GM21526 (cell line): ENCODE data around the gene CFAP251.
A peak's percentile ranks its signal among the peaks of the same experiment; 100 is the strongest.
"Not testable (repeated sequence)": the region's sequence is repeated elsewhere in the genome, so short reads cannot be mapped to it uniquely, and the experiment has no call there.

Experiments
- ATAC-seq: cut with Tn5 transposase; IDR thresholded peaks from one replicate; pipeline ENCODE4 v1.9.1; 2021; ENCODE audit warnings: moderate library complexity; ENCODE audit not compliant: unreplicated experiment, low FRiP score

Gene CFAP251

DNA sequence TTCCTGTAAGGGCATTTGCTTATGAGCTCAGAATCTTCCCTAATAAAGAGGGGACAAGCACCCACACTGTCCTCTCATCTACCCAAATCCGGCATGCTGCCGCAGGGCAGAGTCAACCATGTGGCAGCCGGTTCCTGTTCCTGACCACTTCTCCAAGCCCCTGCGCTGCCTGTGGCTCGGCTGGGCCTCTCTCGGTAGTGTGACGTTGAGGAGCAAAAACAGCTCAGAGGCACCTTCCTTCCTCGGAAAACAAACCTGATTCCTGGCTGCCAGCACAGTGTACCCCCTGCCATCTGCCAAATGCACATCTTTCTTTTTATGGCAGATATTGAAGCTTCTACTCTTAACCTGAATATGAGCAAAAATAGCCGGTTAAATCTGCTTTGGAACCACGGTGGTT is 50.5 kb downstream of the CFAP251 start:
- ATAC-seq = no peak

DNA sequence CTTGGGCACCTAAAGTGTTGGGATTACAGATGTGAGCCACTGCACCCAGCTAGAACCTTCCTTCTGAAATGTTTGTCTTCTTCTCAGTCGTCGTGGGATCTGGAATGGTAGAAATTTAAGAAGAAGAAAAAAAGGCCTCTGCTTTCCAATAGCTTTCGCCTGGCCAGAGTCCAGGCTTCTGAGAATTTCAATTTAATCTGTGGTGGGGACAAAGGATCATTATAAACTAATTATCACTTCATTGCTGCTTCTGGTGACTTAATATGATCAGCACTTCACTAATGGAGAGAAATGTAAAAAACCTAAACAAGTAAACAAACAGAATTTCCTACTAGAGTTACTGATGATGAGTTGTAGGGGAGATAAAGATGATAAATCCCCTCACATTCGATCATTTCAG is 51.3 kb downstream of the CFAP251 start:
- ATAC-seq = no peak

DNA sequence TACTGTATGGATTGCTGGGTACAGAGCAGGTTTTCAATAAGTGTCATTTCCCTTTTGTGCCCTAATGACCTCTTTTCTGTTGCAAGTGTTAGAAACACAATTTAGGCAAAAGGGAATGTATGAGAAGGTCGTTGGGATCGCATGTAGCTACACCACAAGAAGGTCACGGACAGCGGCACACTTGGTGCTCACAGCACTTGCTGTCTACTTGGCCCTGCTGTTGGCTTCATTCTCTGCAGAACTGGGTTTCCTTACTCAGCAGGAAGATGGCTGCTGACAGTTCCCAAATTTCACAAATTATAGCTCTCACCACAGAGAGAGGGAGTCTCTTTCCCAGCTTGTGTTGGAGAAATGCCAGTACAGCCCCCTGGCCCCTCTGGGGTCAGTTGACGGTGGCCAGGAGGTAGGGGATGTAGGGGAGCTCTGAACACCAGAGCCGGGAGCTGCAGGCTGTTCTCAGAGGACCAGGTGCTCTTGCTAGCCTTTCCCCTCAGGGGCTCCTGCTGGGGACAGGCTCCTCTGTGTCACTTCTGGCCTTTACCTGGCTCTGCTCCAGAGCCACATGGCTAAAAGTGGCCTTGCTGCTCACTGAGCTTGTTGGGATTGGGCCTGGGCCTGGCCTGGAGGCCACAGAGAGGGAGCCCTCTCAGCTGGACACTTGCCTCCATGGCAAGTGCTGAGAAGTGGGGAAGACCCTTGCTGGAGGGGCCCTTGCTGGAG is 52.3 kb downstream of the CFAP251 start:
- ATAC-seq = no peak

DNA sequence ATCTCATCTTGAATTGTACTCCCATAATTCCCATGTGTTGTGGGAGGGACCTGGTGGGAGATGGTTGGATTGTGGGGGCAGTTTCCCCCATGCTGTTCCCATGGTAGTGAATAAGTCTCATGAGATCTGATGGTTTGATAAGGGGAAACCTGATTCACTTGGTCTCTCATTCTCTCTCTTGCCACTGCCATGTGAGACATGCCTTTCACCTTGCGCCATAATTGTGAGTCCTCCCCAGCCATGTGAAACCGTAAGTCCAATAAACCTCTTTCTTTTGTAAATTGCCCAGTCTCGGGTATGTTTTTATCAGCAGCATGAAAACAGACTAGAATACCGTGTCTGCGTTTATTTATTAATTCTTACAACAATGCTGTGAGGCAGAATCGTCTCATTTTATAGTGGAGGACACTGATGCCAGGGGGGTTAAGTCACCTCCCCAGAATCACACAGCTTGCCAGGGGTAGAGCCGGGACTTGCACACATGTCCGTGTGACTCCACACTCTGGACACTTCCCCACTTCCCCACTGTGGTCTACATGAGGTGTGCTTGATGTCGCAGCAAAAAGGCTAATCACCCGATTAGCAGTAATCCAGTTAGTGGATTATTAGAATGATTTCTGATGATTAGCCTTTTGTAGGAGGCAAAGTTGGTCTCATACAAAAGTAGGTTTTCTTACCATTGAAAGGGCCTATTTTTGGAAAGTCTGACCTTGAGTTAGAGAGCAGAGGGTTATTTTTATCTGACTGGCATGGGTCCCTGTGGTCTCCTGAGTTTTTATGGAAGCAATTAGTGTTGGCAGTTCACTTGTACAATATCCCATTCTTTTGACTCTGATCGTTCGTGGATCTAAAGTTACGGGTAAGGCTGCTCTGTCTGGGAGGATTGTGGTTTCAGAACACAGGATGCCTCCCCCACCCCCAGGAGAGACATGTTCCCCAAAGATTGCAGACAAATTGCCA is 55.9 kb downstream of the CFAP251 start:
- ATAC-seq = no peak

DNA sequence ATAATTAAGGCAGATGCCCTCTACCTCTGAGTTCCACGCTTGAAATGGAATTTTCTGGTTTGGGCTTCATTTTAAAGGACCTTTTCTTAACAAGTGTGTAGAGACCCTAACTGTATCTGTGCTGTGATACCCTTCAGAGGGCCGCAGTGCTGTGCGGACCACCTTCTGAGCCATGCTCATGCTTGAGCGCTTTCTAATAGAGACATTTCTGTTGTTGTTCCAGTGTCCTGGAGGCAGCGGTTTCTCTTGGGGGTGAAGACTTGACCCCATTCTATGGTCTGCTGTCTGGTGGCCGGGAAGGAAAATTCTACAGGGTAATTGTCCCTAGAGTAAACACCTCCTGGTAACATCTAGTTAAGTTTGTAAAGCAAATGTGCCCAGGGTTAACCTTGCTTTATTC is 56.6 kb downstream of the CFAP251 start:
- no peak for ATAC-seq

DNA sequence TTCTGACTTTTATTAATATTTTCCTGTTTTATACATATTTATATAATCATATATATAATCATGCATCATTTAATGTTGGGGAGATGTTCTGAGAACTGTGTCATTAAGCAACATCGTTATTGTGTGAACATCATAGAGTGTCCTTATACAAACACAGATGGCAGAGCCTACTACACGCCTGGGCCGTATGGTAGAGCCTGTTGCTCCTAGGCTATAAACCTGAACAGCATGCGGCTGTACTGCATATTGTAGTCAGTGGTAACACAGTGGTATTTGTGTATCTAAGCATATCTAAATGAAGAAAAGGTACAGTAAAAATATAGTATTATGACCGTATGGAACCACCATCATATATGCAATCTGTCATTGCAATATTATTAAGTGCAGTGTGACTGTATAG is 58.6 kb downstream of the CFAP251 start:
- no peak for ATAC-seq

DNA sequence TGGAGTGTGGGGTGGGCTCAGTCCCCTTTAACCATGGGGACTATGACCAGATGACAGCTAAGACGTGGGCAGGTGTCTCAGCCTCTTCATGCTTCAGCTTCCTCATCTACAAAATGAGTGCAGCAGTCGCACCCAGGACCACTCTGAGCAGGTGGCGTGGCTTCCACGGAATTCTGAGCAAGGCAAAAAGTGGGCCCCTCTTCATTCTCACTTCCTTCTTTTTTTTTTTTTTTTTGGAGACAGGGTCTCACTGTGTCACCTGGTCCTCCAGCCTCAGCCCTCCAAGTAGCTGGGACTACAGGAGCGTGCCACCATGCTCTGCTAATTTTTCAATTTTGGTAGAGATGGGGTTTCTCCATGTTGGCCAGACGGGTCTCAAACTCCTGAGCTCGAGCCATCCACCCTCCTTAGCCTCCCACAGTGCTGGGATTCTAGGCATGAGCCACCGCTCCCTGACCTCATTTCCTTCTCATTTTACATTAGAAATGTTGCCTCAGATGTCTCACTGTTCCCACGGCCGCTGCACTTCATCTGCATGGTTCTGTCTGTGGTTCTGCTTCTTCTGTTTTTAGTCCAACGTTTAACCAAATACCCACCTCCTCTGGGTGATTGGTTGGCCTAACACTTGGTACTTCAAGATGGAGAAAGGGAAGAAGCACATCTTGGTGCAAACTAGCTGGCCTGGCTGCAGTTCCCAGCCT is 61.9 kb downstream of the CFAP251 start:
- no peak for ATAC-seq

DNA sequence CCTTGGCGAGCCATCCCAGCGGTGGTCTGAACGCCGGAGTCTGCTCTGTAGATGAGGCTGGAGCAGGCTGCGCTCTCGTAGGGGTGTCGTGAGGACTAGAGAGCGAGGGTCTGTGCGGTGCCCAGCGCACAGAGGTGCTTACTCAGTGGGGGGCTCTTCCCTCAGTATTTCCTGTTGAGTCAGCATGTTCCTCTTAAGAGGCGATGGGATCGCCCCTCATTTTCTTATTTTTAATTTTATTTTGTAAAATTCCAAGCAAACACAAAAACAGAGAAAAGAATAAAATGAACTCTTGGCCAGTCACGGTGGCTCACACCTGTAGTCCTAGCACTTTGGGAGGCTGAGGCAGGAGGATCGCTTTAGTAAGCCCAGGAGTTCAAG is 62.5 kb downstream of the CFAP251 start:
- ATAC-seq = no peak

DNA sequence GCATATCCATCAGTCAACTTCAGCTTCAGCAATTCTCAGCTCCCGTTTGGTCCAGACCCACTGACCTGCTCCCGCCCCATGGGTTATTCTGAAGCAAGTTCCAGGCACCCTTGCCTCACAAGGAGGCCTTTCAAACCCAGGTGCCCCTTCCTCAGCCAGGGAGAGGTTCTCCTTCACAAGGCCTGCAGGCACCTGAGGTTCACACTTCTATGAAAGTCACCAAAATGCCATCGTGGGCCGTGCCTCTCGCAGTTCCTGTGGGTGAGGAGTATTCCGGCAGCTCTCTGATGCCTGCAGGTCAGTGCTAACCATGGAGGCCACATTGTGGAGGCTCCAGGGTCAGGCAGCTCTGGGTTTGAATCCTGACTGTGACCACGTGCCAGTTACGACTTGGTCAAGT is 63.1 kb downstream of the CFAP251 start:
- no peak for ATAC-seq

DNA sequence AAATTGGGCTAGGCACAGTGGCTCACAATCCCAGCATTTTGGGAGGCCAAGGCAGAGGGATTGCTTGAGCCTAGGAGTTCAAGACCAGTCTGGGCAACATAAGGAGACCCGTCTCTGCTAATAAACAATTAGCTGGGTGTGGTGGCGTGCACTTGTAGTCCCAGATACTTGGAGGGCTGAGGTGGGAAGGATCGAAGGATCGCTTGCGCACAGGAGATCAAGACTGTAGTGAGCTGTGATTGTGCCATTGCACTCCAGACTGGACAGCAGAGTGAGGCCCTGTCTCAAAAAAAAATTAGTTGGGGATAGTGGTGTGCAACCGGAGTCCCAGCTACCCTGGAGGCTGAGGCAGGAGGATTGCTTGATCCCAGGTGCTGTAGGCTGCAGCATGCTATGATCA is 64.6 kb downstream of the CFAP251 start:
- ATAC-seq = no peak

DNA sequence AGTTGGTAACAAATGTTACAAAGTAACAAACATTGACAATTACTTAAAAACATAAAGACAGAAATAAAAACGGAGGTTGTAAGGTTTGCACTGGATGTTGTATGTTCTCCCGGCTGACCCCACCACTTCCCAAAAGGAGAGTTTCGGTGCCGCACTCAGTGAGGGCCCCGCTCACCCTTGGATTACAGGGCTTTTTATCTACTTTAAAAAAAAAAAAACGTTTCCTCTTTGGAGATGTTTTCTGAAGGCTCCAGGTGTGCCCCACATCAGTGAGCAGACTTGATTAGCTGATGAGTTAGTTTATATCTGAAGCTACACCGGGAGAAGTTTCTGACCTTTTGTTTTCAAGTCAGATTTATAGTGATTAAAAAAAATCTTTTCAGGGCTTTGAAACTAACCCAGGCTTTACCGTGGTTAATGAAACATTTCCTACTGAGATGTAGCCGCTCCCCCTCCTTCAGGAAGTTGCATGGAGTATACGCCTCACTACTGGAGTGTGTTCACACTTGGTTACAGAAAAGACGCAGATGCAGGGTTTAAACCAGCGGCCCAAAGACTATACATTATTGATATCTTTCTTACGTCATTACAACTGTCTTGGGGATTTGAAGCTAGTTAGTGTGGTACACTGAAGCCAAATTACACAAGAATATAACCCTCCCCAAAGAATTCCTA is 65.3 kb downstream of the CFAP251 start:
- ATAC-seq = no peak

DNA sequence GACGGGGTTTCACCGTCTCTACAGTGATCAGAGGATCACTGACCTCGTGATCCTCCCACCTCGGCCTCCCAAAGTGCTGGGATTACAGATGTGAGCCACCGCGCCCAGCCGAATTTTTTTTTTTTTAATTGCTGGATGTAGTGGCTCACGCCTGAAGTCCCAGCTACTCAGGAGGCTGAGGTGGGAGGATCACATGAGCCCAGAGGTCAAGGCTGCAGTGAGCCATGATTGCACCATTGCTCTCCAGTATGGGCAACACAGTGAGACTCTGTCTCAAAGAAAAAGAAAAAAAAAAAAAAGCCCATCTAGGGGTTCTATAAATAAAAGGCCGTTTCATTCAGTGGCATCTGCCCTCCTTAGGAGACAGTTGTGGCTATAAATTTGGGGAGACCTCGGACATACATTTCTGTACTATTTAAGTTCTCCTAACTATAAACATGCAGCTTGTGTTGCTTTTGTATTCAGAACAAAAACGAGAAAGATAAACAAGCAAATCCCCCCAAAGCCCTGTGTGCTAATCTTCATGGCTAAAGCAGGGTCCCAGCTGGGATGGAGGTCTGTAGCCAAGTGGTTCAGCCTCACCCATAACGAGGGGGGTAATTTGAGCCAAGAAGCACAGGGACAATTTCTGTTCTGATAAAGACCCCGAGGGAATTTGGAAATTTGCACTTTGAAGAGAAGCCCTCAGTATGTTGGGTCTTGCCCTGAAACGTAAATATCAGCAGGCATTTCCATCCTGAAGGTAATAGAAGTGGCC is 68.3 kb downstream of the CFAP251 start:
- no peak for ATAC-seq

DNA sequence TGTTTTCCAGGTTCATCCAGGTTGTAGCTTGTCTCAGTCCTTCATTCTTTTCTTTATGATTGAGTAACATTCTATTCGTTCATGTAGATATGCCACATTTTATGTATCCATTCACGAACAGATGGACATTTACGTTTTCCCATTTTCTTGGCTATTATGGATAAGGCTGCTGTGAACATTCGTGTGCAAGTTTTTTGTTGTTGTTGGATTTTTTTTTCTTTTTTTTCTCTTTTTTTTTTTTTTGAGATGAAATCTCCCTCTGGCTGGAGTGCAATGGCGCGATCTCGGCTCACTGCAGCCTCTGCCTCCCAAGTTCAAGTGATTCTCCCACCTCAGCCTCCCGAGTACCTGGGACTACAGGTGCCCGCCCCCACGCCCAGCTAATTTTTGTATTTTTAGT is 70.1 kb downstream of the CFAP251 start:
- not testable (repeated sequence) for ATAC-seq

DNA sequence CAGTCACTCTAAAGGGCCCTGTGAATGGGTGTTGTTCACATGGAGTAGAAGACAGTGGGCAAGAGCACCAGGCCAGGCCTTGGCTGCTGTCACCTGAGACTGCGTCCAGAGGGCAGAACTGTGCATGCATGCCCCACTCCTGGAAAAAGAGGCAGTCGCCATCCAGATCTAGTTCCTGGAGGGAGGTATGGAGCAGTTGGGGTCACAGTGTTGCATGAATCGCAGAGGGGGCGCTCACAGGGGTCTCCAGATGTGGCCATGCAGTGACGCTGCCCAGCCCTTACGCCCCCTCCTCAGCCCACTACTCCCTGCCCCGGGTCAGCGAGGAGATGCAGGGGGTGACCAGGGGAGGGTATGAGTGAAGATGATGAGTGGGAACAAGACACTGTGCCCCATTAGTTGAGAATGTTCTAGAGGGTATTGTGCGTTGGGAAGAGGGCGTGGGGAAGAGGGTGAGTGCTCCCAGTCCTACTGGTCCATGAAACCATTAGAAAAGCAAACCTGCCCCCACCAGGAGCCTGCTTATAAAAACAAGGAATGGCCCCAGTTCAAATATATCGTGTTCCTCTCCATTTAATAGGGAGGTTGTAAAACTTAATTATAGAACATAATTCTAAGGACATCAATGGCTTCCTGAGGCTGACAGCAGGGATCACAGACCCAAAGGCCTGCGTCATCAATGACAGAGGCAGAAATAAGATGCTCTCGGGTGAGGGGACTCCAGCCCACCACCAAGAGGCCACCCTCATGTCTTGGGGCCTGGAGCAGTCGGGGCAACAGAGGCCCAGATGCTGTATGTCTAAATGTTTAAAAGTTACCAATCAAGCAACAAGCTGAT is 71.1 kb downstream of the CFAP251 start:
- no peak for ATAC-seq

DNA sequence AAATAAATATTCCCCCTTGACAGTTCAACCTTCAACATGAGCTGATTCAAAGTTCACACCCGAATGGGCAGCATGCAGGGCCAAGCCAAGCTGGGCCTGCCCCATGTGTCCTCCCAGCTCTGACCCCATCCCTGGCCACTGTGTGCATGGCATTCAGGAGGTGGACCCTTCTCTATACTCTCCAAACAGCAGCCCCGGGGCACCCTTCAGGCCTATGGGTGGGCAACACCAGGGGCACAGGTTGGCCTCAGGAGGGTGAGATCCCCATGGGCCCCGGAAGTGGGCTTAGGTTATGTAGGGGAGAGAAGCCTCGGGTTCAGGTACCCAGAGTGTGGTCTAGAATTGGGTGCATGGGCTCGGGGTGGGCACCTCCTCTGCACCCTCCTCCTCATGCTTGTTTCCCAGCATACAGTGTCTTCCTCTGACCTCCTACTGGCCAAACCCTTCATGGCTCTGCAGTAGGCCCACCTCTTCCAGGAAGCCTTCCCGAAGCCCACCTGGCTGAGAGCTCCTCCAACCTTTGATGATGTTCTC is 71.8 kb downstream of the CFAP251 start:
- ATAC-seq = no peak

DNA sequence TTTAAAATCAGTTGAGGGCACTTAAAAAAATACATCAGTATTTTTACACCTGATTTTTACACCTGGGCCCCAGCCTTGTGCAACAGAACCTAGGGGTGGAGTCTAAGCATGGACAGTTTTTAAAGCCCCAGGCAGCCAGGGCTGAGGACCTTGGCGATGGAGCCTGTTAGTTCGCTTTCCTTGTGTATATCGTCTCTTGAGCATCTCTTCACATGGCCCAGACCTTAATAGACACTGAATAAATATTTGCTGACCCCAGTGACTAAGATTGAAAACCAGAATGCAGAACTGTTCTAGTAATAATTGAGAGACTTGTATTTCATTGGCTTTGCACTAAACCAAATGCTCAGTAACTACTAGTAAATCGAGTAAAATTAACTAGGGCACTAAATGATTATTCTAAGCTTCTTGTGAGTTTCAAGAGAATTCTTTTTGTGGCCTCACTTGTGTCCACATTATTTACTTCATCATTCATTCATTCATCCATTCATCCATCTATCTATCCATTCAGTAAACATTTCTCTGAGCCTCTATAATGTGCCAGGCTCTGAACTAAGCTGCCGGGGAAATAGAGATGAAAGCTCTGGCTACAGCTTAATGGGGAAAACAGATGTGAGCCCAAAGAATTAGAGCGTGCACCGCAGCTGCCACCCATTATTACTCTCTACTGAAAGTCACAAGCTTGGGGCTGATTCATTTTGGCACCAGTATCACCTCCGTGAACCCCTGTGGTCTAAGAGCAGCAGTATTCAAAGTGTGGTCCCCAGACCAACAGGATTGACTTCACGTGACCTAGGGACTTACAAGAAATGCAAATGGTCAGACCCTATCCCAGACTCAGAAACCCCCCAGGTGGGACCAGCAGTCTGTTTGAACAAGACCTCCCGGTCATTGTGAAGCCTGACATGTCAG is 72.6 kb downstream of the CFAP251 start:
- ATAC-seq = peak; percentile 55

DNA sequence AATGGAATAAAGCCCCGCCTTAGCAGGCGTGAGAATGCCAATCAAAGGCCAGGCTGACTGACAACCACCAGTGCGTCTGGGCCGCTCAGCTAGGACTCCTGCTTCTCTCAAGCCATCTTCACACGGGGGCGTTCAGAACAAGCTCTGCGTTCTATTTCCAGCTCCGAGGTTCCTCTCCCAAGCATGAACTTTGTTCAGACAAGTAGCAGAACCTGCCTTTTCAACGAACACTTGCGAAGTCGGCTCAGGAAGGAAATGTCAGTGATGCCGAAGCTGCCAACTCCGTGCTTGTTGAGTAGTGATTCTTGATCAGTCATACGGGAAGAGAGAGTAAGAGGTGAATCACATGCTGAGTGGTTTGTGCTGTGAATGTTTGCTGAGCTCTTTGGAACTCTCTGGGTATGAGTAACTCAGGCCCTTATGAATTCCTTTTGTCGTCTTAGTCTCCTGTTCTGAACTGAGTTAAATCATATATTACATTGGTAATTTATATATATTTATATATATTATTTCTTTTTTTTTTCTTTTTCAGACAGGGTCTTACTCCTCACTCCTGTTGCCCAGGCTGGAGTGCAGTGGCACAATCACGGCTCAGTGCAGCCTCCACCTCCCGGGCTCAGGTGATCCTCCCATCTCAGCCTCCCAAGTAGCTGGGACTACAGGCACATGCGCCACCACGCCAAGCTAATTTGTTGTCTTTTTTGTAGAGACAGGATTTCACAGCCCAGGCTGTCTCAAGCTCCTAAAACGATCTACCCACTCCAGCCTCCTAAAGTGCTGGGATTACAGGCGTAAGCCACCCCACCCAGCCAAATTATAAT is 73.9 kb downstream of the CFAP251 start:
- no peak for ATAC-seq
